Measurements from ENCODE around the gene JAG2.

The JAG2 gene

GRCh38 chr14:105165134-105165704 is 3.4 kb downstream of the JAG2 start:
- TF ChIP-seq CTCF (IDR thresholded peaks at IDR 0.05; ENCODE audit: low read depth, low read length), result no peak
- H3K4me3 ChIP-seq (ENCODE audit: low read depth, low read length), result no peak overlapping the region

GRCh38 chr14:105163040-105163742 is 5.4 kb downstream of the JAG2 start:
- H3K4me3 ChIP-seq (ENCODE audit: low read depth, low read length), result no peak overlapping the region
- no peak for TF ChIP-seq CTCF (IDR thresholded peaks at IDR 0.05; ENCODE audit: low read depth, low read length)

GRCh38 chr14:105162669-105162979 is 6.0 kb downstream of the JAG2 start:
- TF ChIP-seq CTCF (IDR thresholded peaks at IDR 0.05; ENCODE audit: low read depth, low read length), result no peak
- H3K4me3 ChIP-seq (ENCODE audit: low read depth, low read length), result no peak overlapping the region

GRCh38 chr14:105161964-105162668 is 6.5 kb downstream of the JAG2 start:
- no peak overlapping the region for H3K4me3 ChIP-seq (ENCODE audit: low read depth, low read length)
- no peak for TF ChIP-seq CTCF (IDR thresholded peaks at IDR 0.05; ENCODE audit: low read depth, low read length)

- no peak overlapping the region for H3K4me3 ChIP-seq (ENCODE audit: low read depth, low read length)
- TF ChIP-seq CTCF (IDR thresholded peaks at IDR 0.05; ENCODE audit: low read depth, low read length), result no peak
Observed at GRCh38 chr14:105161309-105161708, 7.3 kb downstream of the JAG2 start.

GRCh38 chr14:105160776-105161175 is 7.8 kb downstream of the JAG2 start:
- no peak overlapping the region for H3K4me3 ChIP-seq (ENCODE audit: low read depth, low read length)
- no peak for TF ChIP-seq CTCF (IDR thresholded peaks at IDR 0.05; ENCODE audit: low read depth, low read length)

GRCh38 chr14:105159344-105159743 is 9.2 kb downstream of the JAG2 start:
- no peak for TF ChIP-seq CTCF (IDR thresholded peaks at IDR 0.05; ENCODE audit: low read depth, low read length)
- H3K4me3 ChIP-seq (ENCODE audit: low read depth, low read length), result no peak overlapping the region
